PC-9 (cell line): Measurements from ENCODE around the gene NOCT. TPM values are rescaled to one million over a fixed set of nuclear protein-coding genes. Genes with fewer than 3 reads are reported as not detected.

Source experiments
- BruUV-seq: library from RNA; stranded (reverse); fragments of 400-500 nt; replicated peaks from 2 replicates; lab custom pipeline; 2021; lab: Mats Ljungman, UMichigan
- CTCF ChIA-PET: fragments of 300-600 bp; sonication (Branson Sonifier 250); formaldehyde crosslinking; loops from one replicate; lab custom pipeline; 2022; ENCODE audit warnings: antibody characterized with exemption; lab: Charles Lee
- POLR2A ChIA-PET: fragments of 300-600 bp; sonication (Branson Sonifier 250); formaldehyde crosslinking; loops from one replicate; lab custom pipeline; 2022; ENCODE audit warnings: antibody characterized with exemption; ENCODE audit not compliant: unreplicated experiment; lab: Charles Lee
- DNase-seq, 2 experiments: peaks; one replicate each; pipeline versions ENCODE4 v3.0.0 to v3.0.0-alpha.2; 2015 to 2022; ENCODE audit warnings: mixed read lengths in 1 of 2
- H2AFZ ChIP-seq: fragments of 200-600 bp; sonication (generic); 2 replicates; pipeline ENCODE4 v1.8.1; 2017; ENCODE audit warnings: antibody characterized with exemption
- H3F3A ChIP-seq: fragments of 200-600 bp; sonication (generic); 2 replicates; pipeline ENCODE4 v1.8.1; 2017; ENCODE audit warnings: antibody characterized with exemption, mild to moderate bottlenecking, low read depth; ENCODE audit not compliant: insufficient read depth
- H3K27ac ChIP-seq: fragments of 200-600 bp; sonication (generic); 2 replicates; pipeline ENCODE4 v1.6.1; 2016; ENCODE audit warnings: mixed run types
- H3K27me3 ChIP-seq: fragments of 200-600 bp; sonication (generic); 2 replicates; pipeline ENCODE4 v1.6.1; 2016; ENCODE audit warnings: low read depth, mixed run types; ENCODE audit not compliant: insufficient read depth
- H3K36me3 ChIP-seq: fragments of 200-600 bp; sonication (generic); 2 replicates; pipeline ENCODE4 v1.6.1; 2016; ENCODE audit warnings: low read depth, mixed run types
- H3K4me1 ChIP-seq: fragments of 200-600 bp; sonication (generic); replicated peaks from 2 replicates; pipeline ENCODE4 v1.6.1; 2016; ENCODE audit warnings: mixed run types; ENCODE audit not compliant: insufficient read depth
- H3K4me2 ChIP-seq: fragments of 200-600 bp; sonication (generic); 2 replicates; pipeline ENCODE4 v1.6.1; 2017; ENCODE audit warnings: mixed run types
- H3K4me3 ChIP-seq: fragments of 200-600 bp; sonication (generic); 2 replicates; pipeline ENCODE4 v1.6.1; 2016; ENCODE audit warnings: mixed run types
- H3K79me2 ChIP-seq: fragments of 200-600 bp; sonication (generic); 2 replicates; pipeline ENCODE4 v1.6.1; 2017; ENCODE audit warnings: low read depth, mixed run types
- H3K9me2 ChIP-seq: fragments of 200-600 bp; sonication (generic); 2 replicates; pipeline ENCODE4 v1.8.1; 2017; ENCODE audit warnings: mild to moderate bottlenecking; ENCODE audit not compliant: insufficient read depth
- H3K9me3 ChIP-seq: fragments of 200-600 bp; sonication (generic); 2 replicates; pipeline ENCODE4 v1.8.1; 2016; ENCODE audit warnings: low read depth; ENCODE audit not compliant: insufficient read depth
- H4K20me1 ChIP-seq: fragments of 200-600 bp; sonication (generic); 2 replicates; pipeline ENCODE4 v1.8.1; 2017; ENCODE audit not compliant: insufficient read depth
- EZH2 ChIP-seq: fragments of 200-600 bp; sonication (generic); IDR thresholded peaks from 2 replicates; pipeline ENCODE4 v1.8.0; 2017; ENCODE audit warnings: antibody characterized with exemption, low read depth
- intact Hi-C: fragments of 100-400 bp; cut with micrococcal nuclease; formaldehyde crosslinking; loops from one replicate; pipeline ENCODE4 v1.10.0; 2022; ENCODE audit not compliant: unreplicated experiment
- total RNA-seq: library from RNA; stranded (reverse); gene quantifications from 2 replicates; pipeline ENCODE4 v1.2.3, GENCODE V29; 2021
- TF ChIP-seq, protein P1 (sequence below): fragments of 200-600 bp; sonication (generic); conservative IDR thresholded peaks from 2 replicates; pipeline ENCODE4 v1.6.1; 2017; ENCODE audit warnings: mixed run types, antibody characterized with exemption, mild to moderate bottlenecking, moderate library complexity

Gene NOCT
- total RNA-seq, 1 experiment from 2014 or later = 6.8 TPM

DNA sequence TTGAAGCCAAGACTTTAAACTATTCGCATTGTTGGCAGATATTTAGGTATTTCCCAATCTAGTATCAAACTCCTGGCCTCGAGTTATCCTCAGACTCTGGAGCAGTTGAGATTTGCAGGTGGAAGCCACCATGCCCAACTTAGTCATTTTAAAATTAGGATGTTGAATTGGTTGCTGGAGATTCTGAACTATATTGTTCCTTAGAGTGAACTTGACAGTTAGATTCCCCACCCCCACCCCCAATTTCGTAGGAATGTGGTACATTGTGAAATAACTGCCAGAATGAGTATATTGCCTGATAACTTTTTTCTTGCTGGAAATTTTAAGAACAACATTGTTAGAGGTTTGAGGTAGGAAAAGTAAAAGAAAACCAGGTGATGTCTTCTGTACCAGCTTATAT lies 2.3 kb downstream of the NOCT start:
- H3K27ac ChIP-seq = no peak overlapping the region
- DNase-seq = no peak
- no TSS peak for BruUV-seq
- H3K79me2 ChIP-seq = peaks cover 53% of the 10 kb centered on the region
- H3K36me3 ChIP-seq = no peaks in the 10 kb centered on the region; the same call in 1 of the 2 replicates
- H4K20me1 ChIP-seq = no peaks in the 10 kb centered on the region
- H3K4me2 ChIP-seq = peak overlapping the region; percentile 44
- H3K27me3 ChIP-seq = no peaks in the 10 kb centered on the region
- H3K9me2 ChIP-seq = no peaks in the 10 kb centered on the region
- peaks cover 28% of the 10 kb centered on the region for H3K4me1 ChIP-seq
- intact Hi-C loops = loop anchor here (5.0 kb wide), 1 partner anchor 284 kb away; the partner anchor contains the start of genes NAA15 and NDUFC1
- H3K9me3 ChIP-seq = no peaks in the 10 kb centered on the region
- no peak overlapping the region for H2AFZ ChIP-seq
- no peak overlapping the region for H3K4me3 ChIP-seq
- ChIA-PET CTCF (no interaction called here), POLR2A (no interaction called here)
- TF ChIP-seq EZH2 = no peak
- TF ChIP-seq, protein P1, sequence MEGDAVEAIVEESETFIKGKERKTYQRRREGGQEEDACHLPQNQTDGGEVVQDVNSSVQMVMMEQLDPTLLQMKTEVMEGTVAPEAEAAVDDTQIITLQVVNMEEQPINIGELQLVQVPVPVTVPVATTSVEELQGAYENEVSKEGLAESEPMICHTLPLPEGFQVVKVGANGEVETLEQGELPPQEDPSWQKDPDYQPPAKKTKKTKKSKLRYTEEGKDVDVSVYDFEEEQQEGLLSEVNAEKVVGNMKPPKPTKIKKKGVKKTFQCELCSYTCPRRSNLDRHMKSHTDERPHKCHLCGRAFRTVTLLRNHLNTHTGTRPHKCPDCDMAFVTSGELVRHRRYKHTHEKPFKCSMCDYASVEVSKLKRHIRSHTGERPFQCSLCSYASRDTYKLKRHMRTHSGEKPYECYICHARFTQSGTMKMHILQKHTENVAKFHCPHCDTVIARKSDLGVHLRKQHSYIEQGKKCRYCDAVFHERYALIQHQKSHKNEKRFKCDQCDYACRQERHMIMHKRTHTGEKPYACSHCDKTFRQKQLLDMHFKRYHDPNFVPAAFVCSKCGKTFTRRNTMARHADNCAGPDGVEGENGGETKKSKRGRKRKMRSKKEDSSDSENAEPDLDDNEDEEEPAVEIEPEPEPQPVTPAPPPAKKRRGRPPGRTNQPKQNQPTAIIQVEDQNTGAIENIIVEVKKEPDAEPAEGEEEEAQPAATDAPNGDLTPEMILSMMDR = no peak
- H3F3A ChIP-seq = peaks cover 18% of the 10 kb centered on the region

DNA sequence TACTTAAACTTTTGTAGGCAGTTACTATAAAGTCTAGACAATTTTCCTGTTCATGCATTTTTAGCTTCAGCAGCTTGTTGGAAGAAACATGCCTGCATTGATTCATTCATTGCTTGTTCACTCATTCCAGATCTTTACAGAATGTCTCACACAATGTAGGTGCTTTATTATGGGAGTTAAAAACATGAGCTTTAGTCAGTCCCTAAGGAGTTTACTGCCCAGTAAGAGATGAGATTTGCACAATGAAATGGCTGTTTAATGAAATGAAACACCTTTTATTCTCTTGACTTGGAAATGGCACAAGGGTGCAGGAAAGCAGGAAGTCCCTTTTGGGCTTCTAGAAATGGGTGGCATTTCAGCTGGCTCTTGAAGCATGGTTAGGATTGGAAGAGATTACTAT lies 2.9 kb downstream of the NOCT start:
- no peaks in the 10 kb centered on the region for H3K9me3 ChIP-seq
- CTCF ChIA-PET = no interaction called here
- no peak overlapping the region for H2AFZ ChIP-seq
- H3K27ac ChIP-seq = no peak overlapping the region
- H3K4me1 ChIP-seq = peaks cover 22% of the 10 kb centered on the region
- no peak overlapping the region for H3K4me3 ChIP-seq
- no peak for TF ChIP-seq EZH2
- TF ChIP-seq, protein P1 = no peak
- no peak for DNase-seq
- H3K27me3 ChIP-seq = no peaks in the 10 kb centered on the region
- H3K79me2 ChIP-seq = peaks cover 53% of the 10 kb centered on the region
- intact Hi-C loops = loop anchor here (5.0 kb wide), 1 partner anchor 284 kb away; the partner anchor contains the start of genes NAA15 and NDUFC1
- POLR2A ChIA-PET = no interaction called here
- BruUV-seq = no TSS peak
- no peaks in the 10 kb centered on the region; the same call in 1 of the 2 replicates for H3K36me3 ChIP-seq
- peak overlapping the region; percentile 44; the same call in 1 of the 2 replicates for H3K4me2 ChIP-seq
- peaks cover 14% of the 10 kb centered on the region for H3F3A ChIP-seq
- no peaks in the 10 kb centered on the region for H4K20me1 ChIP-seq
- H3K9me2 ChIP-seq = no peaks in the 10 kb centered on the region

DNA sequence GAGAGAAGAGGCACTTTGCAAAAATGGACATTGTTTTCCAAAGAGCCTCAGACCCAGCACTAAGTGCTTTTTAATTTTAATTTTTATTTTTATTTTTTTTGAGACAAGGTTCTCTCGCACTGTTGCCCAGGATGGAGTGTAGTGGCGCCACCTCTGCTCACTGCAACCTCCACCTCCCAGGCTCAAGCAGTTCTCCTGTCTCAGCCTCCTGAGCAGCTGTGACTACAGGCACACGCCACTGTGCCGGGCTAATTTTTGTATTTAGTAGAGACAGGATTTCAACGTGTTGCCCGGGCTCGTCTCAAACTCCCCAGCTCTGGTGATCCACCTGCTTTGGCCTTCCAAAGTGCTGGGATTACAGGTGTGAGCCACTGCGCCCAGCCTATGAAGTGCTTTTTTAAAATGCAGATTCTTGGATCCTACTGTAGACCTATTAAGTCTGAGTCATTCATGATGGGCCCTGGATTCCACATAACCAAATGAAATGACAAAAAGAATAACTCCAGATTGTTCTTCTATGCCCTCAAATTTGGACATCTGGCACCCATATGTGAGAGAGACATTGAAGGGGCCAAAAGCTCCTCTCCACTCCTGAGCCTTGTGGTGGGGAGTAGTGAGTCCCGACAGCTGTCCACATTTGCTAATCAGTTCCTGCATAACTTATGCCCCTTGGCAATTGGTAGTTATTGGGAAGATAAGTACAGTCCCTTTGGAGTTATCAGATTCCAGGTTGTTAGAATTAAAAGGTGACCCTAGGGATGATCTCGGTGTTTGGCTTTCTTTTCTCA lies 3.6 kb downstream of the NOCT start:
- BruUV-seq = no TSS peak
- Histone ChIP-seq H3K27ac (no peak overlapping the region), H3K79me2 (peaks cover 53% of the 10 kb centered on the region), H3K4me3 (no peak overlapping the region), H4K20me1 (no peaks in the 10 kb centered on the region), H3K9me2 (no peaks in the 10 kb centered on the region), H3K4me2 (no peak overlapping the region), H3K27me3 (no peaks in the 10 kb centered on the region), H3K36me3 (no peaks in the 10 kb centered on the region; the same call in 1 of the 2 replicates), H3K4me1 (peaks cover 15% of the 10 kb centered on the region), H3K9me3 (no peaks in the 10 kb centered on the region), H2AFZ (no peak overlapping the region), H3F3A (peaks cover 7% of the 10 kb centered on the region)
- TF ChIP-seq, protein P1 = no peak
- no peak for TF ChIP-seq EZH2
- intact Hi-C loops = loop anchor here (5.0 kb wide), 1 partner anchor 283 kb away; the partner anchor contains the start of genes NAA15 and NDUFC1
- POLR2A ChIA-PET = interaction anchor here (0.7 kb wide), 1 partner anchor 121 kb away, joined by 7 read pairs; no protein-coding TSS in a partner anchor
- CTCF ChIA-PET = interaction anchor here (0.6 to 1.6 kb wide), 2 partner anchors 11 to 536 kb away, joined by 3 to 4 read pairs; no protein-coding TSS in a partner anchor
- no peak for DNase-seq
